GM19099 (cell line): ENCODE measurements around the gene KIFBP.

Experiments used
- POLR2A ChIP-seq: IDR thresholded peaks from 3 replicates; pipeline ENCODE4 v1.6.1; 2011; ENCODE audit warnings: low read depth; ENCODE audit not compliant: insufficient read length; ENCODE audit errors: extremely low read depth

Gene KIFBP

GRCh38 chr10:69042838-69043237 lies 54.2 kb downstream of the KIFBP start:
- TF ChIP-seq POLR2A: no peak

DNA sequence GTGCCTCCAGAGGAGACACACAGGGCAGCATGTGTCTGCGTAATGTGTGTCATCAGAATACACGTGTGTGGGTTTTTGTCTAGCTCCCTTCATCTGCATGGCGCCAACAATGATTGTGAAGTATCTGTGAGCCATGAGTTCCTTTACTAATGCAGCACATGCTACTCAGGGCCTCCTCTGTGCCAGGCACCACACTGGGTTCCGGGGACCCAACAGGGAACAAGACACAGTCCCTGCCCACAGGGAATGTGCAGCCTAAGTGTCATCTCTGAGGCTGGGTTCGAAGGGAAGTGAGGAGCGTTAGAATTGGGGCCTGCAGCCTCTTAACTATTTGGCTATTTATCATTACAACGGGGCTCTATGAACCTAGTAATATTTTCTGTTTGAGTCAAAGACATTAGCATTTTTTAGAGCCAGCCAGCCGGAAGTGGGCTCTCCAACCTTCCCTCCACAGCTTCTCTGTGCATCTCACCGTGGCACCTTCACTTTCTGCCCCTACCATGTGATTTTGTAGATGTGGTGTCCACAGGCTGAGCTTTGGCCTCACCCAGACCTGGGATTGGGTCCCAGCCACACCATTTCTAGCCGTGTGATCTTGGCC lies 55.4 kb downstream of the KIFBP start:
- TF ChIP-seq POLR2A: peak; percentile 44

GRCh38 chr10:69044546-69044945 lies 55.9 kb downstream of the KIFBP start:
- TF ChIP-seq POLR2A: no peak

DNA sequence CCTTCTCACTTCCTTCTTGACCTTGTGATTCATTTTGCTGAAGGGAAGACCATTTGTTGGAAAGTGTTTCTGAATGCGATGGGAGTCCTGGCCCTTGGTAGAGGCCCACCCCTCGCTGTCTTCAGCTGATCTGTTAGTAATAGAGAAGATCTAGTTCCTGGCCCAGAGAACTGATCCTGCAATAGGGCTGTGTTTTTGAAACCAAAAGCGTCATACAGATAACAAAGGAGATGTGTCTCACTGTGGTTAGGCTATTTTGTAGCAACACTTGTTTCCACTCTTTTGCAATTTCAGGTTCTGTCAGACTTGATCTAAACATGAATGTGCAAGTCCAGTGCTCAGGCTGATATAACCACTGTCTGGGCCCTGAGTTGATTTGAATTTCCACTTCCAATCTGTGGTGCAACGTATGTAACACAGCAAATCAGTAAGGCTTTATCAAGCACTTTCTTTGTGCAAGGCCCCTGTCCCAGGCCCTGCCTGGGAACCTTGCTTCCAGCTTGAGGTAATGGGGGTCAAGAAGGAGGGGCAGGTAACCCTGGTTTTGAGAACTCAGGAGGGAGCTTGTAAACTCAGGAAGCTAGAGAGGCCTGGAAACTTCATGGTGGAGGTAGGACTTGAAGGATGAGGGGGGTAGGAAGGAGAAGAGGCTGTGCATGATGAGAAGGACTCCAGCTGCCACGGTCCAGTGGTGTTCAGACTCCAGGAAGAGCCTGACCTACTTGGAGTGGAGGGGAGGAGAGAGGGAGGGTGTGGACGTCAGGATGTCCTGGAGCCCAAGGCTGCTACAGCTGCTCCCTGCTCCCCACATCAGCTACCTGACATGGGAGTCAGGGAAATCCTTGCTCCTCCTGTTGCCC lies 57.1 kb downstream of the KIFBP start:
- TF ChIP-seq POLR2A: peak; percentile 38

GRCh38 chr10:69047111-69047832 lies 58.7 kb downstream of the KIFBP start:
- TF ChIP-seq POLR2A: no peak

GRCh38 chr10:69048103-69048502 lies 59.5 kb downstream of the KIFBP start:
- TF ChIP-seq POLR2A: no peak

DNA sequence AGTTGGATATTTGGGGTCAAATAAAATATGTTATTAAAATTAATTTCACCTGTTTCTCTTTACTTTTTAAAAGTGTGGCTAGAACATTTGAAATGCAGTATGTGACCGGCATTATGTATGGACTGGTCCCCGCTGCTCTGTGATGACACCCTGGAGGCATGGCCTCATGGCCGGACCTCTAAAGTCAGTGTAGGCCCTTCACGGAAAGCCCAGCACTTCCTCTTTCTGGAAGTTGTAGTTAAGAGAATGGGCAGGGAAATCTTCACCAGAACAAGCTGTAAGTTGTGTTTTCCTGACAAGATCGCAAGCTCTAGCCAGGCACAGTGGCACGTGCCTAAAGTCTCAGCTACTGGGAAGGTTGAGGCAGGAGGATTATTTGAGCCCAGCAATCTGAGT lies 61.0 kb downstream of the KIFBP start:
- TF ChIP-seq POLR2A: no peak

DNA sequence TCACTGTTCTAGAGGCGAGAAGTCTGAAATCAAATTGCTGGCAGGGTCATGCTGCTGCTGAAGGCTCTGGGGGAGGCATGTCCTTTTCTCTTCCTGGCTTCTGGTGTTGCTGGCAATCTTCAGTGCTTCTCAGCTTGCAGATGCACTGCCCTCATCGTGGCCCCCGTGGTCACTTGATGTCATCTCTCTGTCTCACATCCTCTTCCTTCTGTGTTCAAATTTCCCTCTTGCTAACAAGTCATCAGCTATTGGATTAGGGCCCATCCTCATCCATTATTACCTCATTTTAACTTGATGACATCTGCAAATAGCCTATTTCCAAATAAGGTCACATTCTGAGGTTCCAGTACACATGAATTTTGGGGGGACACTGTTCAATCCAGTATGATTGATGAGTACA lies 62.7 kb downstream of the KIFBP start:
- no peak for TF ChIP-seq POLR2A

- peak; percentile 25 for TF ChIP-seq POLR2A
These were observed 63.3 kb downstream of the KIFBP start for GRCh38 chr10:69051710-69052487.

DNA sequence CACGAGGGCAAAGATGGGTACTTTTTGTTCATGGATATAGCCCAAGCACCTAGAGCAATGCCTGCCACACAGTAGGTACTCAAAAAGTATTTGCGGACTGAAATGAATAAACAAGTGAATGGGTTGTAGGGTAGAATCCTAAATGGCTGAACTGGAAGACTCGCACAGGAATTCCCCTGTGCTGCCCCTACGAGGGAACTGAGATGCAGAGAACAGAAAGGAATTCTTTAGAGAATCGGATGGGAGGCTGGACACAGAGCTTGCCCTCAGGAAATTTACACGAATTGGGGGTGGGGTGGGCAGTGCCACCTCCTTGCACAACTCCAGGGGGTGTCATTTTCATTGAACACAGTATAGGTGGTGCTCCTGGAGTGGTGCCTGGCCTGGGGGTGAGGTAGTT lies 64.1 kb downstream of the KIFBP start:
- TF ChIP-seq POLR2A: no peak

DNA sequence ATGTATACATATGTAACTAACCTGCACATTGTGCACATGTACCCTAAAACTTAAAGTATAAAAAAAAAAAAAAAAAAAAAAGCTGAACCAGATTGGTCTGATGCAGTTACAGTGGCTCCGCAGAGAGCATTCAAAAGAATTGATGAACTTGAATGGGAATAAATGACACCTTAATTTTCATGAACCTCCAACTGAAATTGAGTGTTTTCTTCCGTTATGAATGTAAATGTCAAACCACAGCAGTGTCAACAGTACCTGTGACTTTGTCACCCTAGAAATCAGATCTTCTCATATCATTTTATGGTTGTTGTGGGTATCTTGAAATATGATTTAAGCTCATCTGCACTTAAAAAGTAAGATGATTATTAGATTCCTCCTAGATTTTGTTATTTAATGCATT lies 66.6 kb downstream of the KIFBP start:
- no peak for TF ChIP-seq POLR2A

GRCh38 chr10:69056129-69056528 lies 67.5 kb downstream of the KIFBP start:
- TF ChIP-seq POLR2A: no peak

DNA sequence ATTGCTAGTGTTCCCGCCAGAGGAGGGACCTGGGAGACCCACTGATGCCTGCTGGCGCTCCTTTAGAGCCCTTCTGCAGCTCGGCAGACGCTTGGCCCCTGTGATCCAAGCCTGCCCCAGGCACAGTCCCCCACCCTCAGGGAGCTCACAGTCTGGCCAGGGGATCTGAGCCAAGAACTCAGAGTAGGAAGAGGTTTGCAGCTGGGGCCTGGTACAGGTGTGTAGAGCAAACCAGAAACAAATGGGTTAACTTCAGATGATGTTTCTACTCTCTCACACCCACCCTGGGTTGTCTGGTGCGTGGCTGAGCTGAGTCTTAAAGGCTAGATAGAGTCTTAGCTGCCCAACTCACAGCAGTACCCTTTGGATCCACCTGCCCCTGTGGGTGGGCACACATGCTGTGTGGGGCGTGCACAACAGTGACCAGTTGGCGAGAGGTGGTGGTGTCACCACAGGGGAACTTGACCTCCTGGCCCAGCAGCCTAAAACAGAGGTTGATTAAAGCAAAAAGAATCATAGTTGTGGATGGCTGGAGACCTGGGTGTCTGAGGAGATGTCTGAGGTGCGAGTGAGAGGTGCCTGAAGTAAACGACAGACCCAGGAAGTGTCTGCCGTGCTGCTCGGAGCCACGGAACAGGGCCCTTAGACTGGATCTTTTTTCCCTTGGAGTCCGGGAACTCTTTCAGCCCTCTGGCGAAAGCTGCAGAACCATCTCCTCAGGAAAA lies 68.1 kb downstream of the KIFBP start:
- TF ChIP-seq POLR2A: no peak

GRCh38 chr10:69057261-69057950 lies 68.8 kb downstream of the KIFBP start:
- peak; percentile 31 for TF ChIP-seq POLR2A
